Activated CD4-positive, alpha-beta T cell treated with anti-CD3 and anti-CD28 coated beads, Interleukin-2, amount 50 U/mL, for 4 hours (primary cell): ENCODE results near the gene ANKS1B.
"Not testable (repeated sequence)": the region's sequence is repeated elsewhere in the genome, so short reads cannot be mapped to it uniquely, and the experiment has no call there.

Source experiments
- DNase-seq, 2 experiments: peaks; one replicate each; pipeline ENCODE4 v3.0.0-alpha.2; 2020

The ANKS1B gene

DNA sequence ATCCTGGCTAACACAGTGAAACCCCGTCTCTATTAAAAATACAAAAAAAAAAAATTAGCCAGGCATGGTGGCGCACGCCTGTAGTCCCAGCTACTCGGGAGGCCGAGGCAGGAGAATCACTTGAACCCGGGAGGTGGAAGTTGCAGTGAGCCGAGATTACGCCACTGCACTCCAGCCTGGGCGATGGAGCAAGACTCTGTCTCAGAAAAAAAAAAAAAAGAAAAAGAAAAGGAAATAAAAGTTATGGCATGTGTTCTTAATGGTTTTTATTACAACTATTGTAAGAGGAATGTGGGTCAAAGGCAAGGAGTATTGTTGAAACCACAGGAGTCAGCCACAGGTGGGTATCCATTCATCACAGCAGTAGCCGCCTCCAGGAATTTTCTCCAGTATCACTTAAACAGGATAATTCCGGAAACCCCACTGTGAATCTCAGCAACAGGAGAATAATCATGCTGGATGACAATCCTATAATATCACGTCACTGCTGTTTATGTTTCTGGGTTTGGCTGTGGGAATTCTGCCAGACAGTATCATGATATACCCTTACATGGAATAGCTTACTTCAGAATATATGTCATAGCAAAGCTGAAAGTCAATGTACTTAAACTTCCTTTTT lies 1147.5 kb downstream of the ANKS1B start:
- DNase-seq = not testable (repeated sequence)

DNA sequence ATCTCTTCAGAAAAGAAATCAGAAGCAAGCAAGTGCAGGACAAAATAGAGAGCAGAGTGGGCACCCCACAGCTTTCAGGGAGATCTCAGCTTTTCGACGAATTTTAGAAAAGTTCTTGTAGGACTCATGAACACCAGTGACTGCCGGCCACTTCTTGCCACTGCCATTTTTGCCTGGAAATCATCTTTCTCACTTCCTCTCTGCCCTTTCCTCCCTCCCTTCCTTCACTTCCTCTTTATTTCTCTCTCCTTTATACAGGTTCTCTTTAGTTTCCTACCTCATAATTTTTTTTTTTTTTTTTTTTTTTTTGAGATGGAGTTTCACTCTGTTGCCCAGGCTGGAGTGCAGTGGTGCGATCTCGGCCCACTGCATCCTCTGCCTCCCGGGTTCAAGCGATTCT lies 1154.1 kb downstream of the ANKS1B start:
- DNase-seq = no peak

DNA sequence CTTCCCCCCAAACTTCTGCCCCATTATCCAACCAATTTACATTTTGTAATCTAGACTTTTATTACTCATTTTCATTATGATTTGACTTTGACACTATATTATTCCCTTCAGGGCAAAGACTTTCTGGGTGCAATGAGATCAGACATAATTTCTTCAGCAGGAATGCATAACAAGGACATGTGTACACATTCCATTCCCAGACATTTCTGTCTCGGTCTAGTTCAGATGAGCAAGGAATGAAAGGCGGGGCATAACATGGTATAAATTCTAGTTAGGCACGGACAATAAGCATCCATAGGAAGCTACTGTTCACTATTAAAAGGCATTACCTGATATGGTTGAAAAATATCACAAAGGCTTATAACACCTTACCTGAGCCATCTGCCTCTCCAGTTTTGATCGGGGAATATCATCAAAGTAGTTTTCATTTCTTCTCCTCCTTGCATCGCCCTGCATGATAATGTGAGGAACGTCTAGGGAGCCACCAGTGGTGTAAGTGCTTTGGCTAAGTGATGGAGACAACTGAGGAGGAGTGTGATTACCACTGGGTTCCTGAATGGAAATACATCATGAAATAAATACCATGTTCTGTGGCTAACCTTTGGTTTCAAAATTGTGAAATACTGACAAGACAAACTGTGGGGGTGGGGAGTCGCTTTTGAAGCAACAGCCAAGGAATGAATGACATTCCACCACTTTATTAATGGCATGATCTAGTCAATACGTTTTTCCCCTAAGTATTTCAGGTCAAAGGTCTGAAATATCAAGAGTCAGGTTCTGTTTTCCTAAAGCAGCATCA lies 1155.7 kb downstream of the ANKS1B start:
- no peak for DNase-seq

DNA sequence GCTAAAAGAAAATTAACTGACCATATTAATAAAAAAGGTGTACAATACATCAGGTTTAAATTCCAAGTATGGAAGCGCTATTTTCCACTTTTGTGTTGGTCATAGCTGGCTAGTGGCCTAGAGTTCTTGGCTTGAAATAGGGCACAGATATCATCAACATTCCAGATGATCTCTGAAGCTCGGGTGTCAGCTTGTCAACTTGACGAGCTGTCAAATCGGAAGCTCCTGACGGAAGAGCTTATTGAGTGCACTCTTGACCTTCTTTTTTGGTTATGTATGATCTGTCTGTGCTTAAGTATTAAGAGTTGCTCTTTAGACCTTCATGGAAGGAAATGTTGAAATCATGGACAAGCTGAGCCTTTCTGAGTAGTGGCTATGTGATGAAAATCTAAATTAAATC lies 1161.7 kb downstream of the ANKS1B start:
- DNase-seq = no peak

DNA sequence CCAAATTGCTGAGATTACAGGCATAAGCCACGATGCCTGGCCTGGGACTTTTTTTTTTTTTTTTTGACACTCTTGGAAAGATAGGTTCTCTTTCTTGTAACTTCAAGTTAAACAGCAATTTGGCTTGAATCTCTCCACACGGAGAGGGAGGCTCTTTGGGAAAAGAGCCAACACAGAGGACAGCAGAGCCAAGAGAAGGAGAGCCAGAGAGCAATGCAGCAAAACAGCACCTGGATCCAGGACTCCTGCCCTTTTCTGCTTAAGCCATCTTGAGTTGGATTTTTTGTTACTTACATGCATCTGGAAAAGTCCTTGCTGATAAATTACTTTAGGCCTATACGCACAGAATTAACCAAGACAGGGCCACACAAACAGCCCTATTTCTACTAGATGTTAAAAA lies 1162.9 kb downstream of the ANKS1B start:
- DNase-seq = no peak

DNA sequence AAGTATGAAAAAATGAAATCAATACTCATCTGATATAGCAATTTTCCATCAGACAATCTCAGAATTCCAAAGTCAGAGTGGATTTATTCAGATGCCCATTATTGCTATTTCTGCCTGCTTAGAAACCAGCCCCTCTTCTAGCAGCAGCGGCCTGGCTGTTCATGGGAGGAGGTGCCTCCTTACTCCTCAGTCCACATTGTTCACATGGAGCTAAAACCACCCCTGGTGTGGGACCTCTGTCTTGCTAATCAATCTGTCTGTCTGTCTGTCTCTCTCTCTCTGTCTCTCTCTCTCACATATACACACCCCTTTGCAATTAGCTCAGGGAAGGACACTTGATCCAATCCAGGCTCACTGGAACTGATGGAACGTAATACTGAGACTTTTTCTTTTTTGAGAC lies 1163.5 kb downstream of the ANKS1B start:
- no peak for DNase-seq

DNA sequence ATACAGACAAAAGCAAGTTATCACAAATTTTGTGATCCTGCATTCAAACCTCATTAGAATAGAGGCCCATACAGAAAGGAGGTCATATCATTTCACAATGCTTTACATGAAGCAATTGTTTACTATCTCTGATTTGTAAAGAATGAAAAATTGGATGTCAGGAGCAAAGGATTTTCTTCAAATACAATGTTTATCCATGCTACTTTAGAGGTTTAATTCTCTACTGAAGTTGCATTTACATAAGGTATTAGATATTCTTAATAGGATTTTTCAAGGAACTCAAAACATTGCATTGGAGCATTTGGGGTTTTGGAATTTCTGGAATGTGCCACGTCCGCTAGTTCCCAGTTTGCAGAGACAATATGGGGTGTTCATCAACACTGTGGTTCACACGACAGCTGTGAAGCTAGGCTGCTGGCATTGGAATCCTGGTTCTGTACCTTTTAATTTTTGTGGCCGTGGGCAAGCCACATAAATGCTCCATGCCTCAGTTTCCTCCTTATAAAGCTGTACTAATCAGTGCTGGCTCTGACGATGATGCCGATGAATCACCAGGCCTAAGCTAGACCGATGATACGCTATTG lies 1164.8 kb downstream of the ANKS1B start:
- no peak for DNase-seq

DNA sequence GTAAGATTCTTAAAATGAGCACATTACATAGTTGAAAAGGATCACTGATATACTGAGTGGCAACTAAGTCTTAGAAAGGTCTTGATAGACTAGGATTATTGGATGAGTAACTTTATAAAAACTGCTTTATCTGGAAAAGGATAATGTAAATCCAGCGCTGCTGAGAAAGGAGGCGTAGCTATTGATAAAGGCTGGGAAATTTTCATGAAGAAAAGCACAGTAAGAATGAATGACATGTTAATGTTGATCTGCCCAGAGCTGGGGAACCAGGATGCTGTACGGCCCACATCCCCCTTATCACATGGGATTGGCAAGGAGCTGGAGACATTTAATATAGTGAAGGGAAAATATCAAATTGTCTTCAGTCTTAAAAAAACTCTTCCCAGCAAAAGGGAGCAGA lies 1165.7 kb downstream of the ANKS1B start:
- no peak for DNase-seq

DNA sequence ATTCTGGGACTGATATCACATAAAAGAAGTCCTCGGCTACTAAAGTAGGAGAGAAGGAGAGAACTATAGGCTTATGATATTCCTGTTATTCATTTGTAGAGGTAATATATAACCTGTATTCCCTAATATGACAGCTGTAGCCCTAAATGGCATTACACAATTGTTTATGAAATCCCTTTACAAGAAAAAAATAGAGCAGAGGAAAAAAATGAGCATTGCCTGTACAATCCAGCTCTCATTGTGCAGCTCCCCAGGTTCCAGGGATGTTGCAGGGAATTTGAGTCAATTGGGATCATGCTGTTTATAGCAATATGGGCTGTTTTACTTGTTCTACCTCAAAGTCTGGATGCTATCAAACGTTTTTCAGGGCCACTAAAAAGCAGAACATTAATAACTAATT lies 1166.5 kb downstream of the ANKS1B start:
- no peak for DNase-seq

DNA sequence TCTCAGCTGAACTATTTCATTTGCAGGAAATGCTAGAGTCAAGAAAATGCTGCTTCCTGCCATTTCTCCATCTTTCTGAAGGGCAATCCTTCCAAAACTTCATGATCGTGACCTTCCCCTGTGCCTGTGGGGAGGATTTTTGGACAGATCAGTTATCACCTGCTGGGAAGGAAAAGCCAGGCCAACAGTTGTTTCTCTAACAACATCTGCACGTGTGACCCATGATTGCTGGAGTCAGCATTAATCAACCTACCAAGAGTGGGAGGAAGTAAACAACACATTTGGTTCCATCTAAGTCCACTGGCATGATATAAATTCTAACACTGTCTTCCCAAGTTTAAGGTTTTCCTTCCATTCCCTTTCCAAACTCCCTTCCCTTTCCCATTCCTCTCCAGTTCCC lies 1167.0 kb downstream of the ANKS1B start:
- DNase-seq = no peak

DNA sequence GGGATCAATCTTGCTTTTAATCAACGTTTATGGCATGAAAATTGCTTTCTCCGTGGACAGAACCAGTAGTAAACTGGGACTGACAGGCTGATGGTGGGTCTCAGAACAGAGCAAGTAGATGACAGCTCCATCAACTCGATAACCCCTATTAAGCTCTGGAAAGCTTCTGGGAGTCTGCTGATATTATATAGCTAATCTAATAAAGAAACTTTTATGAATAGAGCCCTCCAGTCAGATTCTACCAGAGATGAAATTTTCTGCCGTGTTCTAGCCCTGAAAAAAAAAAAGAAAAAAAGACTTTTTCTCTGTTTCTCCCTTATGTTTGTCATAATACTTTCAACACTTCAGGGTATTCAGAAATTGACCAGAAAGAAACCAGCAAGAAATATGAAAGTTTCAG lies 1168.0 kb downstream of the ANKS1B start:
- no peak for DNase-seq

DNA sequence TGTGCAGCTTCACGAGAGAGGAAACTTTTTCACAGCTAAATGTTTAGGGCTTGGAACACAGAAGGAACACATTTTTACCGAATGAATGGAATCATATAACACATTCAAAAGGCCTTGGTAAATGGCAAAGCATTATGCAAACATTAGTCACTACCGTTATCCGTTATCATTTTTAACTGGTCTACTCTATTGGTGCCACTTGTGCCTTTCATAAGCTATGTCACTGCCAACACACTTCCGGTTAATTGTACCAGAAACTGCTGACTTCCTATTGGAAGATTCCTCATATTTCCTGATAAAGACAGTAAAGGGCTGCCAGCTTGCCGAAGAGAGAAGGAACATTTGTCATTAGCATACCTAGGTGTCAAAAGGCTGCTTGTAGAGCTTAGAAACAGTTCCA lies 1170.5 kb downstream of the ANKS1B start:
- no peak for DNase-seq

DNA sequence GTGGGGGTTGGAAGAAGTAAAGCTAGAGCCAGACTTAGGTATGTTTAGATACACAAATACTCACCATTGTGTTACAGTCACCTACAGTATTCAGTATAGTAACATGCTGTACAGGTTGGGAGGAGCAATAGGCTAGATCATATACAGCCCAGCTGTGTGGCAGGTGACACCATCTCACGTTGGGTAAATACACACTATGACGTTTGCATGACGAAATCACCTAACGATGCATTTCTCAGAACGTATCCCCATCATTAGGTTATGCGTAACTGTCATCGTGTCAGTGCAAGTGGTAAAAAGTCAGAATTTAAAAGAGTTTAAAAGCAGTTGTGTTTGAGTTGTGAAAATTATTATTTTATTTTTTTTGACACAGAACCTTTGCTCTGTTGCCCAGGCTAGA lies 1172.5 kb downstream of the ANKS1B start:
- DNase-seq = no peak

DNA sequence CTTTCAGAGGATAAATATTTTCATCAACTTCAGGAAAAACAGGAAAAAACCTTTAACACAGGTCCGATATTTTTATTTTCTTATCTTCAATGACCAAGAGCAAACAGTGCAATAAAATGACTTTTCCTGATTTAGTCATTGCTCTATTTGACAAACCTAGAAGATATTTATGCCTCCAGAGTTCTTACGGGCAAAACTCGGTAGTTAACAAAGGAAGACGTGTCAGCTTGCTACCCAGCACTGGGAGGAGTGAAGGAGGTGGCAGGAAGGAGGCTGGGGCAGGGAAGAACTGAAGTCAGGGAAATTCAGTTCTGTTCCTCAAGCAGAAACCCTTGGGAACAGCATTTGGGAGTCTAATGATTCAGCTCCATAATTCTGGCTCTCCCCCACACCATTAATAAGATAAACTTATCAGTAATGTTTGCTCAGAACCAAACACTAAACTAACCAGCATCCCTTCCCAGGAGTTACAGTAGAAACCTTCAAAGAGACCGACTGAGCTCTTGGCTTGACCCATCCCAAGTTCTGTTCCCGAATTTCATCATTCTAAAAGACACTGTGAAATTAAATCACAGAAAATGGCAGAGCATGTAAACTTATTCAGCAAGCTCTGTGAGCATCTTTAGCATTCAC lies 1176.4 kb downstream of the ANKS1B start:
- no peak for DNase-seq

DNA sequence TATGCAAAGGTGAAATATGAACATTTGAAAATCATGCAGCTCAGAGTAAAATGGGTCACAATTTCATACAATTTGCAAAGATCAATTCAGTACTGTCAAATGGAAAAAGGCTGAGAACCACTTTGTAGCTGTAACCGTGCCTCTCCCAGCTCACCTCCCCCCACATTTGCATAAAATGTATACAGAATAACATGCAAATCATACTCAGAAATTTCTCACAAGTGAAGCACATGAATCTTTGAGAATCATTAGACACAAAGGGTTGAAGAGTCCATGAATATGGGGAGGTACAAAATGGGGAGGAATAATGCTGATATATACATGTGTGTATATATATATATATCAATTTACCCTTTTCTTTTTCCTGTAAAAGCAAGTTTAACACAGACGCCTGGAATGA lies 1177.5 kb downstream of the ANKS1B start:
- no peak for DNase-seq

DNA sequence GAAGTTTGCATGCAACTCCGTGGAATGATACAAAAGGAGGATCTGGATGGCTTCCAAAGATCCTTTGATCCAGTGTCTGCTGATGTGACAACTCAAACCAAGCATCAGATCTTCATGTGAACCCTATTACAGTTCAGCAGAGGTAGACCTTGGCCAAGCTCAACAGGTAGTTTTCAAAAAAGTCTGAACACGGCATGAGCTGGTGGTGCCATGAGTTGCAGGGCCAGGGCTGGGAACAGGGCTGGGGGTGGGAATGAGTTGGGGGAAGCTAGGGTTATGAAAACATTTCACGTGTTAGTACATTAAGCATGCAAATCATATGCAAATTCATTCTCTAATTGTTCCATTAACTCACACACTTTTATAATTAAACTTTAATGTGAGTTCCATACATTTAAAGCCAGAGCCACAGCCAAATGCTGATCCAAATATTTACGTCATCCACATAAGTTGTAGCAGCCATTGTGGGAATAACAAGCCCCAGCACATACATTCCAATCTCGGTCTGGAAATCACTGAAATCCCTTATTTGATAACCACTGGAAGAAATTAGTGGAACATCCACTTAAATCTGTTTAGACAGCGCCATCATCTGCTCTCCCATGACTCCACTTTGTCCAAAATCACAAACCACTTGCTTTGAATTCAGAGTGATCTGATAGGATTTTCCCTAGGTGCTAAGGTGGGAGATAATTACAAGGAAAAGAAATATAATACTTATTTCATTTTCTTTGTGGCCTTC lies 1181.1 kb downstream of the ANKS1B start:
- DNase-seq = no peak

DNA sequence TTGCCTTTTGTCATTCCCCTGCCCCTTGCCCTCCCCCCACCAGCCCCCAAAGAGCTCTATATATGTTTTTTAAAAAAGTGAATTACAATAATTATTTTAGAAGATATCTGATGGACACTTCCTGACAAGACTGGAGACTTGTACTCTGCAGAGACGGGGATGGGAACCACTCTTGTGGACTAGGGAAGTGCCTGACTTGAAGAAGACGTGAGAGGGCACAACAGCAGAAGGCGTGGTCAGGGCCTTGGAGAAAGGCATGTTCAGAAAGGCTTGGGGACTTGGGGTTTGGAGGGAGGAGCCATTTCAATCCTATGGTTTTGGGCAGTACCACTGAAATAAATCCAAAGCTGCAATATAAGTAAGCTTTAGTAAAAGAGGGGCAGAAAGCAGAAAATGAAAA lies 1184.9 kb downstream of the ANKS1B start:
- no peak for DNase-seq

DNA sequence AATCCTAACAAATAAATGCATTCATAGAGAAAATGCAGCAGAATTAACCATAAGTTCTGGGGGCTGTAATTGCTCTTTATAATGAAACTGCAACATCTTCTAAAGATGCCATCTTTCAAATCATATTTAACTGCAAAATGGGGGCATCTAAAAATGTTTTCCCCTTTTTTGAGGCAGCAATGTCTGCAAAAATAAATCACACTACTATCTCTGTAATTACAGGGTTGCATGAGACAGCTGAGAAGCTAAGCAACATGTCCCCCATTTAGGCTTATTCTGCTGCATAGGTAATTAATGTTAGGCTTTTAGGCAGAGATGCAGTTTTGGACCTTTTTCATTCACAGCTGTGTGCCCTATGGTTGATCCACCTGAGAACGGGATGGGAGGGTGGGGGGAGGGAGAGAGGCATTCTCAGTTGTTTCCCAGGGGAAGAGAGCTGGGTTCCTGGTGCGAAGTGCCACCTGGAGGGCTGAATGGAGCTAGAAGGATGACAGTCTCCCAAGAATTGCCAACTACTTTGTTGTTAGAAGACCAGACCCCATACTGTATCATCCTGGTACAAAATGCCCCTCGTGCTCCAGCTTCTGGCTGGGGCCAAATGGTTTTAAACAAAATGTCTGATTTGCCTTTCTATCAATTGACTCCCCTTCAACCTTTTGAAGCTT lies 1185.5 kb downstream of the ANKS1B start:
- DNase-seq = no peak

DNA sequence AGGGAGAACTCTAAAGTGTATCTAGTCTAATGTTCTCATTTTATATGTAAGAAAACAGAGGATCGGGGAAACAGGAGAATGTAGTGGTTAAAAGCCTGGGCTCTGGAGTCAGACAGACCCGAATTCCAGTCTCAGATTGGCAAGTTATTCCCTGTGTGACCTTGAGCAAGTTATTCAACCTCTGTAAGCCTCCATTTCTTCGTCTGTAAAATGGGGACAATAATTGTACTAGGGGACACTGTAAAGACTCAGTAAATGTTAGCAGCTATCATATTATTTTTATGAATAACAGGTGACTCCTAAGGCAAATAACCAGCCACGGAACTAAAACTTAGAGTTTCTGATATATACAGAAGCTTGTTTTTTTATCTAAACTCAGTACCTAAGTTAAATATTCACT lies 1187.5 kb downstream of the ANKS1B start:
- DNase-seq = no peak

DNA sequence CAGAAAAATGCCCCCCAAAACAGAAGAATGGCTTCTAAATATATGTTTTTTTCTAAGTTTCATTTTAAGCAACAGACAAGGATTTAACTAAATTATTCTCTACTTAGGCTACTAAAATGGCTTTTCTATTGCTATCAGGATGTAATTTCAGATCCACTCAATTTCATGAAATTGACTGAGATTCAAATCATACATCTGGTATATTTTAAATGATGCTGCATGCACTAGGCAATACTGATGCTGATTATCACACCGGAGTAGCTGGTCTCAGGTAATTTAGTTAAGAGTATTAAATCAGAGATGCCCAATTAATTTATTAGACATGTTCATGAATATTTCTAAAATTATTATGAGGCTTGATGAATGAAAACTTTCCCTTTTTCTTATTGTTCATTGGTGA lies 1188.0 kb downstream of the ANKS1B start:
- DNase-seq = no peak

DNA sequence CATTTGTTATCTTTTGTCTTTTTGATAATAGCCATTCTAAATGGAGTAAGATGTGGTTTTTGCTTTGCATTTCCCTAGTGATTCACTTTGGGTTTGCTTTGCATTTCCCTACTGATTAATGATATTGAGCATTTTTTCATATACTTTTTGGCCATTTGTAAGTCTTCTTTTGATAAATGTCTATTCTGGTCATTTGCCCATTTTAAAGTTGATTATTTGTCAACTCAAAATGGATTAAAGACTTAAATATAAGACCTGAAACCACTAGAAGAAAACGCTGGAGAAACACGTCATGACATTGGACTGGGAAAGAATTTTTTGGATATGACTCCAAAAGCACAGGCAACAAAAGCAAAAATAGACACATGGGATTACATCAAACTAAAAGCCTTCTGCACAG lies 1191.6 kb downstream of the ANKS1B start:
- DNase-seq = no peak

DNA sequence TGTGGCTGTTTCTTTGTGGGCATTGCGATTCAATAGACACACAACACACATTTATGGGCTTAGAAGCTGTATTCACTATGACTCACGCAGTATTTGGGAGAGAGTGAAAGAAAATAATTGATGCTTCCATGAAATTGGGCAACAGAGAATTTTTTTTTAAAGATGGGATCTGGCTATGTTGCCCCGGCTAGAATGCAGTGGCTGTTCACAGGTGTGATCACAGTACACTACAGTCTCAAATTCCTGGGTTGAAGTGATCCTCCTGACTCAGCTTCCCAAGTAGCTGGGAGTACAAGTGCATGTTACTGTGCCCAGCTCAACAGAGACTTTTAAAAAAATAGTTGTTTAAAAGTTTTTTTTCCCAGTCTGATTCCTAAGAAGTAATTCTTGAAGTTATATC lies 1193.3 kb downstream of the ANKS1B start:
- DNase-seq = no peak

DNA sequence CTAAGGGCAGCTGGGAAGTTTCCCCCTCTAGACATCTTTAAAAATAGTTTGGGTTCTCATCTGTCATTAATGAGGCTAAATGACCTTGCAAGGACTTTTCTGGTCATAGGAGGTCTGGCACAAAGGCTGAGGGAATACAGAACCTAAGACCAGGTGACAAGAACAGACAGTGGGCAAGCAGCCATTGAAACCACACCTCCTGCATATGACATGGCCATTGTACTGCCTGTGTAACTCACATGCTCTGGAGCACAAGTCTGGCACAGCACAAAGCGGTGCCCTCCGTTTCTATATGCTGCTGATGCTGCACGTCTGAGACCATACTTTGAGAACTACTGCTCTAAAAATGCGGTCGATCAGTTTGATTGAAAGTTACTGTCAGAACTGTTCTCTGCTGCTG lies 1196.3 kb downstream of the ANKS1B start:
- DNase-seq = no peak
